8988T (cell line): ENCODE results near the gene PTPRN2.

Experiments
- DNase-seq: peaks from one replicate; pipeline ENCODE4 v3.0.0; 2011

The PTPRN2 gene

GRCh38 chr7:157881048-157881771, 706.4 kb downstream of the PTPRN2 start:
- no peak for DNase-seq

- no peak for DNase-seq
These were observed 708.2 kb downstream of the PTPRN2 start for GRCh38 chr7:157879391-157879790.

- DNase-seq: no peak
These were observed 710.1 kb downstream of the PTPRN2 start for GRCh38 chr7:157877298-157878090.

- DNase-seq: no peak
These were observed 710.9 kb downstream of the PTPRN2 start for GRCh38 chr7:157876469-157877285.

- peak; percentile 65 for DNase-seq
These were observed 712.1 kb downstream of the PTPRN2 start for GRCh38 chr7:157875230-157876179.

- DNase-seq: no peak
These were observed 712.8 kb downstream of the PTPRN2 start for GRCh38 chr7:157874870-157875229.

GRCh38 chr7:157874208-157874816, 713.3 kb downstream of the PTPRN2 start:
- no peak for DNase-seq

GRCh38 chr7:157873664-157874063, 714.0 kb downstream of the PTPRN2 start:
- DNase-seq: no peak

- DNase-seq: no peak
These were observed 714.4 kb downstream of the PTPRN2 start for GRCh38 chr7:157873181-157873580.

GRCh38 chr7:157872447-157872846, 715.2 kb downstream of the PTPRN2 start:
- no peak for DNase-seq

- DNase-seq: no peak
These were observed 715.9 kb downstream of the PTPRN2 start for GRCh38 chr7:157871681-157872080.

GRCh38 chr7:157870644-157871290, 716.9 kb downstream of the PTPRN2 start:
- no peak for DNase-seq

- no peak for DNase-seq
These were observed 717.8 kb downstream of the PTPRN2 start for GRCh38 chr7:157869793-157870192.

- DNase-seq: no peak
These were observed 719.8 kb downstream of the PTPRN2 start for GRCh38 chr7:157867685-157868305.

- no peak for DNase-seq
These were observed 721.2 kb downstream of the PTPRN2 start for GRCh38 chr7:157866336-157866924.

GRCh38 chr7:157865351-157866165, 722.1 kb downstream of the PTPRN2 start:
- no peak for DNase-seq

GRCh38 chr7:157864911-157865310, 722.7 kb downstream of the PTPRN2 start:
- DNase-seq: no peak

- no peak for DNase-seq
These were observed 723.5 kb downstream of the PTPRN2 start for GRCh38 chr7:157863906-157864810.
